Left ventricle myocardium inferior (tissue), 1 donor: ENCODE data around the gene FGF1. TPM values are rescaled to one million over a fixed set of nuclear protein-coding genes. Genes with fewer than 3 reads are reported as not detected.
A peak's percentile ranks its signal among the peaks of the same experiment; 100 is the strongest.

Experiments
- DNase-seq: peaks from one replicate; pipeline ENCODE4 v3.0.0-alpha.2; 2020
- H3K27ac ChIP-seq: fragments of 200-600 bp; replicated peaks from 2 replicates; pipeline ENCODE4 v1.8.0; 2021
- H3K27me3 ChIP-seq: fragments of 200-600 bp; 2 replicates; pipeline ENCODE4 v1.8.0; 2021; ENCODE audit warnings: low read depth
- H3K36me3 ChIP-seq: fragments of 200-600 bp; 2 replicates; pipeline ENCODE4 v1.8.0; 2021
- H3K4me1 ChIP-seq: fragments of 200-600 bp; 2 replicates; pipeline ENCODE4 v1.8.0; 2021
- H3K4me3 ChIP-seq: fragments of 200-600 bp; 2 replicates; pipeline ENCODE4 v1.8.0; 2021; ENCODE audit warnings: mild to moderate bottlenecking, moderate library complexity
- H3K9me3 ChIP-seq: fragments of 200-600 bp; replicated peaks from 2 replicates; pipeline ENCODE4 v1.8.0; 2021
- intact Hi-C: fragments of 100-400 bp; cut with micrococcal nuclease; formaldehyde crosslinking; loops from one replicate; pipeline ENCODE4 v1.11.0; 2022
- total RNA-seq: library from RNA; stranded (reverse); fragmentation: NEBNext Ultra II Directional; extraction: Animal tissue kit (Norgen Biotek cat#: 25700); gene quantifications from one replicate; pipeline ENCODE4 v1.2.1, GENCODE V29; 2021
- TF ChIP-seq, protein P1 (sequence below): fragments of 200-600 bp; IDR thresholded peaks from 2 replicates; pipeline ENCODE4 v1.8.0; 2021; ENCODE audit warnings: antibody characterized with exemption, mild to moderate bottlenecking, borderline replicate concordance
- donor health status: DM: no; HTN: yes; CAD: no; lungs with severe emphysema.

FGF1 gene
- total RNA-seq, 1 donor from 2014 or later = 59.9 TPM

DNA sequence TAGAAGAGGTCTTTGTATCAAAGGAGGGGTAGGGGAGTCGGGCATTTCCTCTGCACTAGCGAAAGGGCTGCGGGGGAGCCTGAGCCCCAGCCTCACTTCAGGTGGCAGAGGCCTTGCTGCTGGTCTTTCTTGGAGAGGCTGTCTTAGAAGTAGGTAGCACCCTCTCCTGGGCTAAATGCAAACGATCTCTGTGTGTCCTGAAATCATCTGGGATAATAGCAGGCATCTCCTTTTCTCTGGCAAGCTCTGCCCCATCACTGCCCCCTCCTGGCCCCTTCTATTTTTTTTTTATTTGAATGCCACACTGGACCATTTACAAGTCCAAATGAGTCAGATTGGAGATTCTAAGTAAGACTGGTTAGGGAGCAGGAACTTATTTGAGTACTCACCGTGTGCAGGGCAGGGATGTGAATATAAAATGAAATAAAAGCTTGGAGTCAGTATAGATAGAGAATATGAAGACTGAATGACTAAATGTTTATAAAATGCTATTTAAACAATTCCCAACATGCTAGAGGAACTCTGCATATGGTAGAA, 137.1 kb downstream of the FGF1 start:
- DNase-seq = no peak
- intact Hi-C loops = loop anchor here (2.0 to 10.0 kb wide), 2 partner anchors 194 to 396 kb away; no protein-coding TSS in a partner anchor
- H3K27me3 ChIP-seq = peaks cover 12% of the 10 kb centered on the region
- no peaks in the 10 kb centered on the region for H3K36me3 ChIP-seq
- TF ChIP-seq, protein P1, sequence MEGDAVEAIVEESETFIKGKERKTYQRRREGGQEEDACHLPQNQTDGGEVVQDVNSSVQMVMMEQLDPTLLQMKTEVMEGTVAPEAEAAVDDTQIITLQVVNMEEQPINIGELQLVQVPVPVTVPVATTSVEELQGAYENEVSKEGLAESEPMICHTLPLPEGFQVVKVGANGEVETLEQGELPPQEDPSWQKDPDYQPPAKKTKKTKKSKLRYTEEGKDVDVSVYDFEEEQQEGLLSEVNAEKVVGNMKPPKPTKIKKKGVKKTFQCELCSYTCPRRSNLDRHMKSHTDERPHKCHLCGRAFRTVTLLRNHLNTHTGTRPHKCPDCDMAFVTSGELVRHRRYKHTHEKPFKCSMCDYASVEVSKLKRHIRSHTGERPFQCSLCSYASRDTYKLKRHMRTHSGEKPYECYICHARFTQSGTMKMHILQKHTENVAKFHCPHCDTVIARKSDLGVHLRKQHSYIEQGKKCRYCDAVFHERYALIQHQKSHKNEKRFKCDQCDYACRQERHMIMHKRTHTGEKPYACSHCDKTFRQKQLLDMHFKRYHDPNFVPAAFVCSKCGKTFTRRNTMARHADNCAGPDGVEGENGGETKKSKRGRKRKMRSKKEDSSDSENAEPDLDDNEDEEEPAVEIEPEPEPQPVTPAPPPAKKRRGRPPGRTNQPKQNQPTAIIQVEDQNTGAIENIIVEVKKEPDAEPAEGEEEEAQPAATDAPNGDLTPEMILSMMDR = peak; percentile 86
- H3K27ac ChIP-seq = peak overlapping the region; percentile 53
- H3K9me3 ChIP-seq = no peaks in the 10 kb centered on the region
- H3K4me1 ChIP-seq = peaks cover 66% of the 10 kb centered on the region
- no peak overlapping the region for H3K4me3 ChIP-seq

DNA sequence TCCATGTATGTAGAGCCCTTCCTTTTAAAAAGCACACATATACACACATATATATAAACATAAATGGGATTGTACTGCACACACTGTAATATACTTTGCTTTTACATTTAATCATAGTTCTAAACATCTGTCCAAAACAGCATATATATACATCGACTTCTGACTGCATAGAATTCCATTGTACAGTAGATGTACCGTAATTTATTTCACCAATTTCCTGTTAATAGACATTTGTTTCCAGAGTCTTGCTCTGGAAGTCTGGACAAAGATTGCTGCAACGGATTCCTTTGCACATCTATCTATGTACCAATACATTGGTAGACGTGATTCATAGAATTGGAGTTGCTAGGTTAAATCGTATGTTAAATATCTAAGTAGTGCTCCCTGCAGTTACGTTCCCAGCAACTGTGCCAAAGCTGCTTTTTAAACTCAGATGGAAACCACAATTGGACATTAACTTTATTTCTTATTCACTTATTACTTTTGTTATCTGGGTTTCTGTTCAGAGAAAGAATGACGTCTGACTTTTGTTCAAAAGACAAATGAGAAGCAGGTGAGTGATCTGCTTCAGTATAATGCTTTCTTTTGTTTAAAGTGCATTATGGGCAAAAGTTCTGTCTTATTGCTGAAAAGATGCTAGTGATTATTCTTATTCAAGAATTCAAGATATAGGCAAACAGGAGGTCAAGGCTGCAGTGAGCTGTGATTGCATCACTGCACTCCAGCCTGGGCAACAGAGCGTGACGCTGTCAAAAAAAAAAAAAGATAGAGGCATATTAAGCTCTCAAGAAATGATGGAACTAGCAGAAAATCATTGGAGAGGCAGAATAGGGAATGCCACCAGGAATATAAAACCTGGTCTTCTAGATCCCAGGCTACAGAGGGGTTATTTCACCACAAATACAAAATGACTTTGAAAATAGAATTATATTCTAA, 138.2 kb downstream of the FGF1 start:
- TF ChIP-seq, protein P1 = no peak
- Histone ChIP-seq H3K4me3 (no peak overlapping the region), H3K4me1 (peaks cover 75% of the 10 kb centered on the region), H3K27ac (peak overlapping the region; percentile 53), H3K36me3 (no peaks in the 10 kb centered on the region), H3K9me3 (no peaks in the 10 kb centered on the region), H3K27me3 (peaks cover 12% of the 10 kb centered on the region)
- intact Hi-C loops = loop anchor here (2.0 to 10.0 kb wide), 2 partner anchors 193 to 395 kb away; no protein-coding TSS in a partner anchor
- DNase-seq = no peak

DNA sequence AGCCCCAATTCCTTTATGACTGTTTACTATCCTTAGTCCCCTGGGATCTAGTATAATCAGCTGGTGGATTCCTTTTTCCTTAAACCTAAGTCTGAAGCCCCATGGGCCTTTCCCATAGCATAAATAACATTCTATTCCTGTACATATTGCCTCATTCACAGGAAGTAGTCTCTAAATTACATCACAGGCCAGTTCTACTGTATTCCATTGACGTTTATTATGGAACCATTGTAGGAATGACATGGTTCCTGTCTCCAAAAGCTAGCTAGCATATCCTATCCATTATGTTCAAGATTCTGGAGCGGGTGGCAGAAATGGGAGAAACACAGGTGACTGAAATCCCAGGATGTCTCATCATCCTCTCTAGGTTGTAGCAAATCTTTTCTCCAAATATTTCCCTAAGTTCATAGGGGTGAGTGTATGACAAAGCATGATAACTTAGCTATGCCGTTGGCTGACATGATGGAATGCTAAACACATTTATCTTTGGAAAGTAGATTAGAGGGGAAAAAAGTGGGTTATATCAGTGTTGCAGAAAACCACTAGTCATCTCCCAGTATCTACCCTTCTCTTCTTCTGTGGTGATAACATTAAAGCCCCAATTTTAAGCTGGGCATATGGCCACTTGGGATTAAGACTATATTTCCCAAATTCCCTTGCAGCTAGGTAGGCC, 140.1 kb downstream of the FGF1 start:
- H3K9me3 ChIP-seq = no peaks in the 10 kb centered on the region
- H3K27ac ChIP-seq = peak overlapping the region; percentile 91
- no peaks in the 10 kb centered on the region for H3K36me3 ChIP-seq
- intact Hi-C loops = loop anchor here (10.0 kb wide), 1 partner anchor 191 kb away; no protein-coding TSS in a partner anchor
- H3K4me1 ChIP-seq = peaks cover 75% of the 10 kb centered on the region
- TF ChIP-seq, protein P1 = no peak
- no peak overlapping the region for H3K4me3 ChIP-seq
- DNase-seq = no peak
- no peaks in the 10 kb centered on the region for H3K27me3 ChIP-seq

DNA sequence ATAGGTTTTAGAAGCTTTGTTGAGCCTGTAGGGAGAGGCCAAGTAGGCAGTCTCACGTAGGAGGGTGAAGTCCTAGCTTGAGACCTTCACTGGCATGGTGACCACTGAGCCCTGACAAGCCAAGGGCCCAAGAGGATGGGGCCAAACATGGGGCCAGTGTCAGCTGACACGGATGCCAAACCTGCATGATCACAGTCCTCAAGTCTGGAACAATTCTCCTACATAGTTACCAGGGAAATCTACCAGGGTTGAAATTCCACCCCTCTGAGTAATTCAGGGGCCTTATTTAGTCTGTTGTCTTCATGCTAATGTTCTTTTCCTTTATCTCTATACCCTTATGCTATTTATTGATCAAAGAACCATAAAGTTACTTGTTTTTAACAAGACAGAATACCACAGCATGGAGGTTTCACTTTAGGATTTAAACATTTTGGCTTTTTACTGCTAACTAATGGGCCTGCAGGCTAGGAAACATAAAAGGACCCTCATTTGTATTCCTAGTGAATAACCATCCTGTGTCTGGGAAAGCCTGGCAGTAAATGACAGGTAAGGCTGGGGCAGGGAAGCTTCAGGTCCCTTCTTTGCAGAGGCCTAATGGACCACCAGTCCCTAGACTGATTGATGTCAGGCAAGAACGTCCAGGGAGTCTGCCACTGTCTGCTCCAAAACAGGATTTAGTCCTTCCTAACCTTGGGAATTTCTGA, 140.8 kb downstream of the FGF1 start:
- Histone ChIP-seq H3K4me3 (no peak overlapping the region), H3K36me3 (no peaks in the 10 kb centered on the region), H3K27ac (peak overlapping the region; percentile 91), H3K27me3 (no peaks in the 10 kb centered on the region), H3K4me1 (peaks cover 75% of the 10 kb centered on the region), H3K9me3 (no peaks in the 10 kb centered on the region)
- DNase-seq = no peak
- intact Hi-C loops = loop anchor here (10.0 kb wide), 1 partner anchor 190 kb away; no protein-coding TSS in a partner anchor
- TF ChIP-seq, protein P1 = no peak
